GM18951 (cell line): ENCODE data around the gene MRPL36.

Source experiments
- POLR2A ChIP-seq: IDR thresholded peaks from 4 replicates; pipeline ENCODE4 v1.6.1; 2011; ENCODE audit warnings: mild to moderate bottlenecking; ENCODE audit not compliant: insufficient read length, insufficient read depth; ENCODE audit errors: extremely low read depth
- in situ Hi-C: fragments of 300-500 bp; cut with MboI; formaldehyde crosslinking; loops from one replicate; pipeline ENCODE4 v1.12.0; 2022; ENCODE audit warnings: low sequenced_read_pairs, mixed read lengths, inconsistent platforms; ENCODE audit not compliant: unreplicated experiment

The MRPL36 gene

DNA sequence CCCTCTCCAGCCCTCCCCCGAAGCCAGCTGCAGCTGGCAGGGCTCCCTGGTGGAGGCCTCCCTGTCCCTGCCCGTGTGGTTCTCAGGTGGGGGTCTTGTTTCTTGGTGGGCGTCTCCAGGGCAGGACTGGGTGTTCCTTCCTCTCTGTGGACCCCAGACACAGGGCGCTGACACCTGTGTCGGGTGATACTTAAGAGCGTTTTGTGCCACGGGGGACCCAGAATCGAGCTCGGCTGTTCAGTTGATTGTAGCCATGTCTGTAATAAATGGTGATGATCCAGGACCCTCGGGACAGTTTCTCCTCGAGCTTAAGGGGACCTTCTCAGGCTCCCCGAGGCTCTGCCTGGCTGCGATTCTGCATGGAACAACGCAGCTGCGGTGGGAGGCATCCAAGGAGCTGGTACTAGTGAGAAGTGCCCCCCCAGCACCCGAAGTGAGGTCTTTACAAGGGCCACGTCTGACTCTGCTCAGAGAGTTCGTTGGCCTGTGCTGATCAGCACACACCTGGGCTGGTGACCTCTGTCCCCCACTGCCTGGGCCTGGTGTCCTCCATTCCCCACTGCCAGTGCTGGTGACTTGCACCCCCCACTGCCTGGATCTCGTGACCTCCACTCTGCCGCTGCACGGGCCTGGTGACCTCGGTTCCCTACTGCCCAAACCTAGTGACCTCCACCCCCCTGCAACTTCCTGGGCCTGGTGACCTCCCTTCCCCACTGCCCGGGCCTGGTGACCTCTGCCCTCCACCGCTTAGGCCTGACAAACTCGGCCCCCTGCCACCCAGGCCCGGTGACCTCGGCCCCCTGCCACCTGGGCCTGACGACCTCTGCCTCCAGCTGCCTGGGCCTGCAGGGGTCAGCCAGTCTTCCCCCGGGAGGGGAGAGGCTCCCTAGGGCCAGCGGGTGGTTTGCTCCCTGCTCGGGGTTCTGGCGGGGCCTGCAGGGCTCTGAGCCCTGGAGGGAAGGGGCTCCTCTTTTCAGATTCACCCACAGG, 37.5 kb upstream of the MRPL36 start:
- in situ Hi-C loops: no loop called here
- TF ChIP-seq POLR2A: no peak

DNA sequence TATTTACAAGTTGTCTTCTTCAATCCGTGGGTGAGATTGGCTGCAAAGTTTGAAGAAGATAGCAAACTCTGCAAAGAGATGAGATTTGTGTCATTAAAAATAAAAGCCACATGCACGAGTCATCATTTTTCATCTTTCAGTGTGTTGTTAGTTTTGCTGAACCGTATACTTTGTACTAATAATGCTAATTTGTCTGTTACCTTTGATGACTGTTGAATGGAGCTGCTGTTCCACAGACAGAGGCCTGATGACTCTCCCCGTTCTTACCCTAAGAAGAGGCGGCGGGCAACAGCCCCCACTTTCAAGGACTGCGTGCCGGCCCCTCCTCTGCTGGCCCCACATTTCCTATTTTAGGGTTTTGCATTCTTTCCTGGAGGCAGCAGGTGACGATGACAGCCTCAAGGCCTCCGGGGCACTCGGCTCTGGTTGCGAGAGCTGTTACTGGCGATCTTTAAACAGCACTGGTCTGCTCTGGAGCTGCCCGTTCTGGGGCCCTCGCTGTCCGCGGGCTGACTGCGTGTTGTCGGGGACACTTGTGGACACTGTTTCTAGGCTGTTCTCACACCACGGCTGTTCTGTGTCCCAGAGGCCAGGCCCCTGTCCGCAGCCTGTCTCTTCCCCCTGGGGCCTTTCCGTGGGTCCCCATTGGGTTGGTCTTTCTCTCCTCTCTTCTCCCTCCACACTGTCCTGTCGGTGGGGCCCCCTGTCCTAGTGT, 36.7 kb upstream of the MRPL36 start:
- no peak for TF ChIP-seq POLR2A
- in situ Hi-C loops: no loop called here

DNA sequence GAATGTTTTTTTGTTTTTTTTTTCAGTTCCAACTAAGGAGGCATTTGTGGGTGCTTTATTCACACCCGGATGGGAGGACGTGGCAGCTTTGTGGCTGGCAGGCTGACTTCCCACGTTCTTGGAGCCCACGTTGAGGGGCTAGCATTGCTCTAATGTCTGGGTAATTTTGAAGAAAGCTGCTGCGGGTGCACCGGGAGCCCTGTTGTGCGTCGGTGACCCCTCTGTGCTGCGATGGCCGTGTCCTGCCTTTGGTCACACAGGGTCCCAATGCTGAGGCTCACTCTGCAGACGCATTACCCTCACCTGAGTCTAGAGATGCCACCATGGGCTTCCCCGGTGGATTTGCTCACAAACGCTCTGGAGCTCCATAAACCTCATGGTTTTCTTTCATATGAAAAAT, 35.8 kb upstream of the MRPL36 start:
- no peak for TF ChIP-seq POLR2A
- in situ Hi-C loops: no loop called here

DNA sequence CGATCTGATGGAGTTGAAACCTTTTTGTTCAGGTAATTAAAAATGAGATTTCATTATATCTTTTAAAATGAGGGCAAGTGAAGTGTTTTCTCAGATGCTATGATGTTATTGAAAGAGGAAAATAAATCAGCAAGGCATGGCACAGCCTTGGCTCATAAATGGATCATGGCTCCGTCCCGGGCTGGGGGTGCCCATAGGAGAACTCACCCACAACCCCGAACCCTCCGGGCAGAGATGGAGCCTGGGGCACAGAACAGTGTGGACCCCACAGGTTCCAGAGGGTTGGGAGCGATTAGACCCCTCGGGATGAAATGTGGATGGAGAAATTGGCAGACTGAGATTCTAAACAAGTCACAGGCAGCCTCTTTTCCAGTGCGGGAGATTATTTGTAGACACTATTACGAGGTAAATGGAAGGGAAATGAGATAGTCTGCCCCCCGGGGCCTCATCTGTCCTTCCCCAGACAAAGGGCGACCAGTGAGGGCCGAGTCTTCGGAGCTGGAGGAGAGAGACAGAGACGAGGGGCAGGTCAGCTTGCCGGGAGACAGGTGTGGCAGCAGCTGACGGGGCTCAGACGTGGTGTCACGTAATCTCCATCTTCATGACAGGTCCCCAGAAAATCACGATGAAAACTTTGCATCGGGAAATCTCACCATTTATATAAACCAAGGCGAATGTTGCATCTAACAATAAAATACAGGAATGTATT, 35.2 kb upstream of the MRPL36 start:
- in situ Hi-C loops: no loop called here
- TF ChIP-seq POLR2A: no peak

DNA sequence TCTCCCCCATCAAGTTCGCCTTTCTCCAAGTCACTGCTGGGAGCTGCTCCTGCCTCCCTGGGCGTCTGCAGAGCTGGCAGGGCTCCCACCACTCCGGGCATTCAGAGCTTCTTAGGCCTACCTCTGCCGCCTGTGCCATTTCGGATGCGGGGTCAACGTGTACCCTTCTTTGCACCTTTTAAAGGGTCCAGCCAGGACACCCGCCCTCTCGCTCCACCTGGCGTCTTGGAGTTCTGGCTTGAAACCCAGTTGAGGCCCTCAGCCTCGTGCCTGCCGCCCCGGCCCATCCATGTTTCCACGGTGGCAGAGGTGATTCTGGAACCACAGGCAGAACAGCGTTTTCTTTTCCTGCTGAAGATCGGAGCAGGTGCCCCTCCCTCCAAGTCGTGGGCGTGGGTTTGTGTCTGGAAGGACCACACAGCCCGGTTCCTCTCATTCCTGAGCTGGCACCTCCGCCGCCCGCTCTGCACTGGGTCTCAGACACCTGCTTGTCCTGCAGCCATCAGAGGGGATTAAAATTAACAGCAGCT, 34.5 kb upstream of the MRPL36 start:
- TF ChIP-seq POLR2A: no peak
- in situ Hi-C loops: no loop called here

DNA sequence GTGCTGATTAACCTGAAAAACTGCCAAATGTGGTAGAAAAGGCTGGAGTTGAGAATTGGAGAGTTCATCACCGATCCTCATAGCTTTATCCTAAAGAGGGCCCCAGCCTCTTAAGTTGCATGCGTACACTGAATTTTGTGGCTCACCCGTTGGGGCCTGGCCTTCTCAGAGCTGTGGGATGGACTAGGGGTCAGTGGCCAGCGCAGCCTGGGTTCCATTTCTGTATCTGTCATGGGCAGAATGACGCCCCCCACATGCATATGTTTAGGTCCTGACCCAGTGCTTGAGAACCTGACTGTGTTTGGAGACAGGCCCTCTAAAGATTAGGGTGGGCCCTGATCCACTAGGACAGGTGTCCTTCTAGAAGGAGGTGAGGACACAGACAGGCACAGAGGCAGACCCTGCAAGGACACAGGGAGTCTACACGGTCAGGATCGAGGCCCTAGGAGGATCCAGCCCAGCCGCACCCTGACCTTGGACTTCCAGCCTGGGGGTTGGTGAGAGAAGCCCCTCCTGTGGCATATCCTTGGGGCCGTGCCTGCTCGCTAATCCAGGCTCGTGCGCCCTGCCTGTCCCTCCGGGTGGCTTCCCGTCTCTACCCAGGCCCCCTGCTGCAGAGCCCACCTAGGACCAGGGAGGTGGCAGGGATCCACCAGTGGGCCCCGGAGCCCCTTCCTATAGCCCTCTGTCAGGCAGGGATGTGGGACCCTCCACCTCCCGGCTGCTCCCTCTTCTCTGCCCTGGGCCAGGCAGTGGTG, 33.8 kb upstream of the MRPL36 start:
- no peak for TF ChIP-seq POLR2A
- in situ Hi-C loops: no loop called here

DNA sequence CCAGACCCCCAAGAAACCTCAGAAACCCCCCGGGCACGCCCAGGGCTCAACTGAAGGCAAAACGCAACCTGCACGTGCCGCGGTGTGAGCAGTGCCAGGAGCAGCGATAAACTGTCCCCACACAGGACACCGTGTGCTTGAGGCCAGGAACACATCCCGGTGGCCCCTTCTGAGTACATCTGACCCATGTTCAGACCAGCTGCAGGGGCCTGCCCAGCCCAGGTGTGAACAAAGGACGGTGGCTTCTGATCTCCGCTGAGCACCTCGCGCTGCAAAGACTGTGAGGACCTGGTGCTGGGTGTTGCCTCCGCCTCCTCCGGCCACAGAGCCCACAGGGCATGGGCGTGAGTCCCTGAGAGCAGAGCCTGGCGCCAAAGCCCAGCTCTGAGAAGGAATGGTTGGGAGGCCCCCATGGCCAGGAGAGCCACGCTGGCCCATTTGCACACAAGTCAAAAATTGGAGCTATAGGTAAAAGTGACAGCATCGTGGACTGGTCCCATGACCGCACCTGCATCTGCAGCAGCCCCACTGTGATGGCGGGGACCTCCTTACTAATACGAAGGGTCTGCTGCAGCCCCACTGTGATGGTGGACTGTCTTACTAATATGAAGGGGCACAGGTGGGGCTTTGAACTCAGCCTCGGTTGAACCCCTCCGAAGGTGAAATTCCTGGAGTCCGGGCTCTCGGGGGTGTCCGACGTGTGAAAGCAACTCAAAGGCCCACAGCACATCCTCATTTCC, 33.0 kb upstream of the MRPL36 start:
- in situ Hi-C loops: no loop called here
- TF ChIP-seq POLR2A: no peak

DNA sequence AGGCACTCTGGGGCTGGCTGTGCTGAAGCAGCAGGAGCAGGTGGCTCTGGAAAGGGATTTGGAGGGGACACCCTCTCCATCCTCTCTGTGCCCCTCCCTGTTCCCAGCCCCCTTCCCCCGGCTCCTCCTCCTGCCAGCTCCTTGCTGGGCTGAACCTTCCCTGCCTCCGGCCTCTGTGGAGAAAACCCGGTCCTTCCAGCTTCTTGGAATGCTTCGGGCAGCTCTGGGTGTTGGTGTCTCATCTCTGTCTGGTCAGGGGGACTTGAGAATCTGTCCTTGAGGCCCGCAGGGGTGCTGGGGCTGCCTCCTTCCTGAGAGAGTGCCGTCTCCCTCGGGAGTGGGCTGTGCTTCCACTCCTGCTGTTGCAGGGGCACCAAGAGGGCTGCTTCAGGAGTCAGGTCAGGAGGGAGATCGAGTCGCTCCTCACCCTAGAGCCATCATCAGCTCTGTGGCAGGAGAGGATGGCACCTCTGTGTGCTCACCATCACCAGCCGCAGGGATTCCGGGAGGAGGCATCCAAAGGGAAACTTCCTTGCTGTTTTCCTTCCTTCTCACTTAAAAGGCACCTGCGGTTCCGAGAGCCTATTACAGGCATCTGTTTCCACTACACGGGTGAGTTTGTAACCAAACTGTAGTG, 32.2 kb upstream of the MRPL36 start:
- in situ Hi-C loops: no loop called here
- TF ChIP-seq POLR2A: no peak

DNA sequence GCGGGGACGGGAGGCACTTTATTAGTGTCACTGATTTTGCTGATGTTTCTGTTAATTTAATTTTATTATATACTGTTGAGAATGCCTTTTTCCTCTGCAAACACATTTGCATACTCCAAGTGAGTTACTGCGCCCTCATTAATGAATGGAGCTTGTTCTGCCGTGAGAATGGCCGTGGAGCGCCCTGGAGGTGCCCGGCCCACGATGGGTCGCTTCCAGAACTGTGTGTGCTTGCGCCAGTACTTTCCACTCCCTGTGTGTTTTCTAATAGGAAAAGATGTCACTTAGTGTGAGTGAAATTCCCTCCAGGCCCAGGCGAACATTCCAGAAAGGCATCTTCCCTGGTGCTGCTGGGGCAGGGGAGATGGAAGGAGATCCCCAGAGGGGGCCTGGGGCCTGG, 31.6 kb upstream of the MRPL36 start:
- in situ Hi-C loops: no loop called here
- TF ChIP-seq POLR2A: no peak

DNA sequence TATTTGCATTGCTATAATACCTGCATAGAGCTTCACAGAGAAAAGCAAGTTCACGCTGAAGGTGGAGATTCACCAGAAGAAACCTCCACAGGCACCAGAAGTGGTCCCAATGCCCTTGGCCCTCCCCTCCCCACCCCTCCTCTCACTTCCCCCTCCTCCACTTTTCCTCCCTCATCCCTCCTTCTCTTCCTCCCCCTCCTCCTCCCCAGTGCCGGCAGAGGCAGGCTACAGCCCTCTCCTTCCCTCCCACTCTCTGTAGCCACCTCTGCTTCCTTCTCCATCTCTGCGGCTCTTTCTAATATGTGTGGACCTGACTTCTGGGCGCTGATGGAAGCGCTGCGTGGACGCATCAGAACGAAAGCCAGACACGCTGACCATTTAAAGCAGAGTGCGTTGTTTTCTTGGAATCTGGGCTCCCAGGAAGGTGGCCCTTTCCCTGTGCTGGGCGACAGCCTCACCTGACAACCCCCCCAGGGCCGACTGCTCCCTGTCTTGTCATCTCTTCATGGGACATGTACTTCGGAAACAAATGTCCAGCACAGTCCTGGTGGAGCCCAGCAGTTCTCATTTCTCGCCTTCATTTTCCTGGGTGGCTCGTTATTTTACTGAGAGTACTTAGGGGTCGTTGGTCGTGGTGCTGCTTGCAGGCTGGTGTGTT, 31.1 kb upstream of the MRPL36 start:
- in situ Hi-C loops: no loop called here
- no peak for TF ChIP-seq POLR2A

DNA sequence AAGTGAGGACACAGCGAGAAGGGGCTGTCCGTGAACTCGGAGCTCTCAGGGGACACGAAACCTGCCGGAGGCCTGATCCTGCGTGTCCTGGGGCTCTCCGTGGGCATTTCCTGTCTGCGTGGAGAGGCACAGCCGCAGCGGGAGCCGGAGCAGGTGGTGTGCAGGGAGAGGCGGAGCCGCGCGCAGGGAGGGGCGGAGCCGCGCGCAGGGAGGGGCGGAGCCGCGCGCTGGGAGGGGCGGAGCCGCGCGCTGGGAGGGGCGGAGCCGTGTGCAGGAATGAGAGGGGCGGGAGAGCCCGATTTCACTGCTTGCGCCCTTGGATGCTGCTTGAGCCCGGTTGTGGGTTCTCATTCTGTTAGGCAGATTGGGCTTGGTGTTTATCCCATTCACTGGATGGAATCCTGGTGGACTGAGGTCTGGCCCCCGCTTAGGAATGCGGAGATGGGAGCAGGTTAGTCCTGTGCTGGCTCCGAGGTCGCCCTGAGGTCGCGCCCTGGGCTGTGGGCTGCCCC, 28.3 kb upstream of the MRPL36 start:
- in situ Hi-C loops: no loop called here
- no peak for TF ChIP-seq POLR2A
